Activated gamma-delta T cell treated with anti-CD3 and anti-CD28 coated beads, Interleukin-2, amount 50 U/mL, for 16 hours (primary cell): Measurements from ENCODE around the gene SLFN14.
A peak's percentile ranks its signal among the peaks of the same experiment; 100 is the strongest.
"Not testable (repeated sequence)": the region's sequence is repeated elsewhere in the genome, so short reads cannot be mapped to it uniquely, and the experiment has no call there.

Experiments
- DNase-seq: peaks from one replicate; pipeline ENCODE4 v3.0.0-alpha.2; 2020; ENCODE audit warnings: low read depth

Gene SLFN14

DNA sequence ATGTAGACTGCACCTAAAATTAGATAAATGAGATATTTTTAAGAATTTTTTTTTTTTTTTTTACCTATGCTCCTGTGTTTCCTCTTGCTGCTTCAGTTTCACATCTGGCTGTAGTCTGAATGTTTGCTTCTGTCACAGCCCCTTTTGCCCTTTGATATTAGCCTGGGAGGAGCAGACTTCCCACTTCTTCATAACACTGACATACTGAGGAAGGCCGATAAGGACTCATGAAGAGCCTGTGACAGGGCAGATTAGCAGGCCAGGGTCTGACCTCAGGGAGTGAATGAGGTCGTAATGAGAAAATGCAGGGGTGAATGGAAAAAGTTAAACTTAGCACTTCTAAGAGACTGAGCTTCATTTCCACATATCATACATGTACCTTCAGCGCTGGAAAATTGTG, at the start of gene SLFN14:
SLFN14 (minus strand) TSS at position 117 of the 400 bp plus-strand sequence. CDS start 2,757 bp downstream, outside the sequence.
- no peak for DNase-seq

DNA sequence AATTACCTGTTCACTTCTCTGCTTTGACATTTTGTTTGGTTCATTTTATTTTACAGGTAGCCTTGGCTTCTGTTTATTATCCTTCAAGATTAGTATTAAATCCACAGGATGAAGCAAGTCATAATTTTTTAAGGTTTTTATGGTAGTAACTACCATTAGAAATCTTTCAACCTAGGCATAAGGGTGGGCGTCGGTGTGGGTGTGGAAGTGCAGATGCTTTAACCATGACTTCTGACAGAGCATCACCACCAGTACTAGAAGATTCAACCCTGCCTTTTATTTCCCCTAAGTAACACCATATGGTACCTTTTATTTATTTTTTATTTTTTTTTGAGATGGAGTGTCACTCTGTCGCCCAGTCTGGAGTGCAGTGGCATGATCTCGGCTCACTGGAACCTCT, 49.2 kb upstream of the SLFN14 start:
- no peak for DNase-seq

DNA sequence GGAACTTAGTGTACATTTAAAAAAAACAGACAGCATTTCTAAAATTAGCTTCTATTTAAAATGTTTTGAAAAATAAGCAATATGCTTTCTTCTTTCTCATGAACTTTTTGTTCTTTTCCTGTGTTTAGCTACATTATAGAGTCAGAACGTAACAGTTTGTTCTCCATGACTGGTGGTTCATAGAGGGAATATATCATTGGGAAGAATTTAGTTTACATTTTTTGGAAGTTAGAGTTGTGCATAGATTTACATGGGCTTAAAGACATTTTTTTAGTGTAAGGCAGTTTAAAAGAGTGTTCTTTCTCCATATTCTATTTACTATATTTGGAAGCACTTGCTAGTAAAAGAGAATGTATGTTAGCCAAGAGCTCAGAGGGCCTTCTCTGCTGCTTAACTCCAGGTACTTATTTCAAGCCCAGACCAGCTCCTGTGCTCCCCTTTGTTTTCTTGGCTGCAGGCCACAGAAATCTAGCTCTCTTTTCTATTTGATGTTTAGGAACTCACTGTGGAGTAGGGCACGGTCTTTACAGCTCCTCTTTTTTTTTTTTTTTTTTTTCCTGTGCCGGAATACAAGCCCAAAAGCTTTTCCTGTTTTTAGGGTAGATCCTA, 46.7 kb upstream of the SLFN14 start:
- no peak for DNase-seq

DNA sequence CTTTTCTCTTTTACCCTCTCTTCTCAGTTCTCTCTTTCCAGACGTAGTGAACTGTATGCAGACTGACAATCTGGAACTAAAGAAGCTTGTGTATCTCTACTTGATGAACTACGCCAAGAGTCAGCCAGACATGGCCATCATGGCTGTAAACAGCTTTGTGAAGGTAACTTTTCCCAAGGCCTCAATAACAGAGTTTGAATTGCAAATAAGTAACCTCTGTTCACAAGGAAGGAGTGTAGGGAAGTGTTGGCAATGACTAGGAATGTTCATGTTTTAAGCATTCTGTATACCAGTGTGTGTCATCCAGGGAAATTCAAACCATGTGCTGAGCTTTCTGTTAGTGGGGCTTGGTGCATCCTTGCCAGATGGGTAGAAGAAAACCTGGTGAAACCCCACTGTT, 45.1 kb upstream of the SLFN14 start:
- no peak for DNase-seq

DNA sequence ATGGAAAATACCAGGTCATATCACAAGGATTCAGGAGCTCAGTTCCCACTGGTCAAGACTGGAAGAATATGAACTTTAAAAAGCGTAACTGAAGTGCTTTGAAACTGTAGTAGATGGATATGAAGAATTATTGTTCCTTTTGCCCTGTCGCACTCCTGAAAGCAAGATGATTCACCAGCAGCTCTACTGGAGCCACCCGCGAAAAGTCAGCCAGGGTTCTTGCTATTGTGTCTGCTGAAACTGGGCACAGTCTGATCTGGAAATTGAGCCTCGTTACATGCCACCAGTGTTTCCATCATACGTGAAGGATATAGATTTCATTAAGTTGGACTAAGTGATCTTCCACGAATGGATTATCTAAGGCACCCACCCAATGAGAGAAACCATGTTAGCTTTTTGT, 43.1 kb upstream of the SLFN14 start:
- DNase-seq: no peak

DNA sequence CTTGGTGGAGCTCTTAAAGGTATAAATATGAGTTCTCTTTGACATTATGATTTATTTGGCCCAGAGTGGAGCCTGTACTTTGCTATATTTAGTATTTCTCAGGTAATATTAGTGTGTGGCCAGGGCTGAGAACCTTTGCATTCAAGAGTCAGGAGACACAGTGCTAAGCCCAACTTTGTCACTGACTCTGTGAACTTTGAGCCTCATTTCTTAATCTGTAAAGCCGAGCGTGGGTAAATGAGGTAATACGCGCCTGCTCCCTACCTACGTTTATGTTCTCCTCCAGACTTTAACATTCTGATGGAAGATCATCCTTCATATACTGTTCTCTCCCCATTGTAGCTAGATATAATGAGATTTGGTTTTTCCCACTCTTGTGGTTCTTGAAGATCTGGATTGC, 37.0 kb upstream of the SLFN14 start:
- DNase-seq: no peak

DNA sequence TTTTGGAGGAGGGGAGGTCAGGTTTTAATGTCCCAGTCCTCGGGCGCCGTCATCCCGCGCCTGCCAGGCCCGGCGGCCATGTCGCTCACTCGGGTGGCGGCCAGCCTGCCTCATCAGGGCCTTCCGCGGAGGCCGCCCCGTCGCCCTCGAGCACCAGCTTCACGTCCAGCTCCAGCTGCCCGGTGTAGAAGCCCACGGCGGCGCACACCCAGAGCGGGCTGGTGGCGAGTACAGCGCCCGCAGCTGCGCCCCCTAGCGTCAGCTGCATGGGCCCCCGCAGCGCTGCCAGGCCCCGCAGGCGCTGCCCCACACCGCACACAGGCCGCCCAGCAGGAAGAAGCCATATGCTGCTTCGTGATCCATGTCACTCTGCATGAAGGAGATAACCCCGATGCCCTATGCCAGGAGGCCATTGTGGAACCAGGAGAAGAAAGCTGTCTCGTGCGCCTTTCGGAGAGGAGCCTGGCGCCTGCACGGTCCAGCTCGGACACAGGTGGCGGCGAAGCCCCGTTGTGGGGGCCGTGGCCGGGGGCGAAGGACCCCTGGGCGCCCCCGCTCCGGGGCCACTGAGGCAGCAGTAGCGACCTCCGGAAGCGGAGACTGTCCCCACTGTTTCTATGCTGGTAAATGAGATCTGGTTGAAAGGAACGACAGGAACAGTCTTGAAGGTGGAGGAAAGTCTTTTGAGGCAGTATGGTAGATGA, 36.1 kb upstream of the SLFN14 start:
- no peak for DNase-seq

DNA sequence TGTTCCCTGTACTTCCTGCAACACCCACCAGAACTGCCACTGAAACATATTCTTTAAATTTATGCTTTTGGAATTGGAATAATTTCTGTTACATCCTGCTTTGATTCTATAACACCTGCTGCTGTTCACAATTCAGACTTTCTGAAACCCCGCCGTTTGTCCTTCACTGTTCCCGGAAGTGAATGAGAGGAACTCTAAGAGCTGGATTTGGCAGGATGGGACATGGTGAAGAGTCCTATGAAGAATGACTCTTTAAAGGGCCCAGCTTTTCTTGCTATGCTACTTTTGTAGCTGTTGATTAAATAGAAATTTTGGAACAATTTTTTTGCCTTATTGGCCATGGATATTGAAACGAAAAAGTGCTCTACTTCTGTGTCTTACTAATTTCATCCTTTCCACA, 35.5 kb upstream of the SLFN14 start:
- no peak for DNase-seq

DNA sequence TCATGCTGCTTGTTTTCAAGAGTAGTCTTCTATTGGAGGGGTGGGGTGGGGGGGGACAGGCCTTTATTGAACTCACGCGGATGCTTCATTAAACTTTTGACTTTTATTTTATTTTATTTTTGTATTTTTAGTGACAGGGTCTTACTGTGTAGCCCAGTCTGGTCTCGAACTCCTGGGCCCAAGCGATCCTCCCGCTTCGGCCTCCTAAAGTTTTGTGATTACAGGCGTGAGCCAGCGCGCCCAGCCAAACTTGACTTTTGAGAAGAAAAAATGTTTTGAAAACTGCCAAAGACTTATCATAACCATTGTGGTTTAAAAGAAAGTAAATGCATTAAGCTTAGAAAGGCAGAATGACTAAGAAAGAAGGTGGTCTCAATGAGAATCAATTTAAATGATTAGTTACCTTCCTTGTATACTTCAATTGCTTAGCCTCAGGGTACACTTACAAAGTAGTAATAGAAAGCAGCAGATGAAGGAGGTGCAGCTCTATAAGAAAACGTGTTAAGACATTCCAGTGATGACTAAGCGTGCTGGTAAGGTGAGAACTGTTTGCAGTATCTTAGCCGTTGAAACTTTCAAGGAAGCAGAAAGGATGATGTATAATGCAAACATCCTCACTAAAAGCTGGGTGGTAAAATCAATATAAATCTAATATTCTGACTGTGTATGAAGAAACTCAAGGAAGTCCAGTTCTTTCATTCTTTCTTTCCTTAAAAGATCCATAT, 27.7 kb upstream of the SLFN14 start:
- DNase-seq: no peak

DNA sequence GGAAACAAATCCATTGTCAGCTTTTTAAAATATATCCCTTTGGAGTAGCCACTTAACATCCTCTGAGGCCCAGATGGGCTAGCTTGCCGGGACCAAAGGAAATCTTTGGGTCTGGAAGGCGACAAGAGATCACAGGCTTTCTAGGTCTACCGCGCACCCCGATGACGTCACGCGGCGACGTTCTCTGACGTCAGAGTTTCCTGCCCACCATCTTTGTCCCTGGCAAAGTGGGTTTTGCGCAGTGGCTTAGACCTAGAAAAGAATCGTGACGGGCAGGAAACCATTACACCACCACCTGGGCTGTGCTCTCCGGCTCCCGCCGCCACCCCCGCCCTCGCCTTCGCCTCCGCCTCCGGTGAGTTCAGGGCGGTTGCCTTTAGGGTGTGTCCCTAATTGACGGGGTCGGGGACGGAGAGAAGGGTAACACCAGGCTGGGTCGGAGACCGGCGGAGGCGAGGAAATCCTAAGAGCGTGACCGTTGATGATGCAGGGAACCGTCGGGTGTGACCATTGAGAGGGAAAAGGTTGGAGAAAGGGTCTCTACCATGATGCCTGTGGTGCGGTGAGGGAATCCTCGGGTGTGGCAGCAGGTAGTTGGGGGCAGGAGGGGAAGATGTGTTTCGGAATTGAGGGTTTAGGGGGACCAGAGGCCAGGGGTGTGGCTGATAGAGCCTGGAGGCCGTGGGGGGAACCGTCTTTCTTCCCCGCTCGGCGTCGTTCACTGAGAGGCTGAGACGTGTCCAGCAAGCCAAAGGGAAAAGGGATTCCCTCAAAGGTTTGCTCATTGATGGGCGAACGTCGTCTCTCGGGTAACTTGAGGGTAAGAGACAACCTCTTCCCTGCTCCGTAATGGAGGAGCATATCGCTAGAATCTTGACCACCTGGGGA, 26.7 kb upstream of the SLFN14 start, which contains the start of gene AP2B1:
AP2B1 (plus strand) TSS at position 249 of the 888 bp plus-strand sequence. CDS start 6,709 bp downstream, outside the sequence.
- DNase-seq: peak; percentile 95

DNA sequence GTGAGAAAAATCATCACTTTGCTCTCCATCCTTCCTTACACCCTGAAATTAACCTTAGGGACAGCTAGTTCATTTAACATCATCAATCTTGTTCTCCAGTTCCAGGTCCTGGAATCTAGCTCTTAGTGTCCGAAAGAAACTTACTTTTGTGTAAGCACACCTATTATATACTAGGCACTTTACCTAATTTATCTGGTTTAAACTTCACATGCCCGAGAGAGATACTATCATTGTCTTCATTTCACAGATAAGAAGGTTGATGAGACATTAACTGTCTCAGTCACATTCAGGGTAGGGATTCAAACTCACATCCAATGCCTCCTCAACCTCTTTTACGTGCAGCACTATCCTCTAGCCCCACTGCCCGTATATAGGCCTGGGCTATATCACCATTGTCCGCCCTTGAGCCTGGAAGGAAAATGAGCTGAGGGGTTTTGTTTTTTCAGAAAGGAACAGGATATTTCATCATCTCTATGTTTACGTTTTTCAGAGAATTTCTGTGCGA, 26.0 kb upstream of the SLFN14 start:
- no peak for DNase-seq

DNA sequence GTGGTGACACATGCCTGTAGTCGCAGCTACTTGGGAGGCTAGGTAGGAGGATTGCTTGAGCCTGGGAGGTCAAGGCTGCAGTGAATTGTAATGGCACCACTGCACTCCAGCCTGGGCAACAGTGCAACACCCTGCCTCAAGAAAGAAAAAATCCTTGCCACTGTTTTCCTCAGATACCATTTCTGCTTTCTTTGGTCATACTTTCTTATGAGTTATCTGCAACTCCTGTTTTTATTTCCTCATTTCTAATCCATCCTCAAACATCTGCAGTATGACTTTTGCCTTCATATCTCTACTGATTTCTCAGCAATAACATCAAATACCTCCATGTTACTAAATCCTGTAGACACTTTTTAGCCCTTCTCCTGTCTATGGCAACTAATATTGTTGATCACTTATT, 23.4 kb upstream of the SLFN14 start:
- DNase-seq: no peak

DNA sequence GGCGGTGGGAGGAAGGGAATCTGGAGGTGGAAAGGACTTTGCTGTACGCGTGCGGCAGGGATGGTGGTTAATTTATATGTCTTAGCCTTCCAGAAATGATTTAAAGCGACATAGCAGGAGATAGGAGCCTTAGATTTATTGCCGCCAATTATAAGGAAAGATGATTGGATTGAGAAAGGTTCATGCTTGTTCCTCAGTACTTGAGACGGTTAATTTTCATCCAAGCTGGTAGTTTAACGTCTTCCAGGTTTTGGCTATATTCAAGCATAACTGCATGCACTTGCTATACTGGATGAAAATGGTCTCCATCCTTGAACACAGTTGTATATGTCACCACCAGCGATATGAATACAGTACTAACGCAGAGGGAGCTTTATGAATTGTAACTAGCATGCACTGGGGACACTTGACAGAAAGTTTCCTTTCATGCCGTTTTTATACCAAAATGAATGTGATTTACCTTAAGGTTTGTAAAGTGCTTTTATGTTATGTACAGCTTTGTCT, 18.4 kb upstream of the SLFN14 start:
- no peak for DNase-seq

DNA sequence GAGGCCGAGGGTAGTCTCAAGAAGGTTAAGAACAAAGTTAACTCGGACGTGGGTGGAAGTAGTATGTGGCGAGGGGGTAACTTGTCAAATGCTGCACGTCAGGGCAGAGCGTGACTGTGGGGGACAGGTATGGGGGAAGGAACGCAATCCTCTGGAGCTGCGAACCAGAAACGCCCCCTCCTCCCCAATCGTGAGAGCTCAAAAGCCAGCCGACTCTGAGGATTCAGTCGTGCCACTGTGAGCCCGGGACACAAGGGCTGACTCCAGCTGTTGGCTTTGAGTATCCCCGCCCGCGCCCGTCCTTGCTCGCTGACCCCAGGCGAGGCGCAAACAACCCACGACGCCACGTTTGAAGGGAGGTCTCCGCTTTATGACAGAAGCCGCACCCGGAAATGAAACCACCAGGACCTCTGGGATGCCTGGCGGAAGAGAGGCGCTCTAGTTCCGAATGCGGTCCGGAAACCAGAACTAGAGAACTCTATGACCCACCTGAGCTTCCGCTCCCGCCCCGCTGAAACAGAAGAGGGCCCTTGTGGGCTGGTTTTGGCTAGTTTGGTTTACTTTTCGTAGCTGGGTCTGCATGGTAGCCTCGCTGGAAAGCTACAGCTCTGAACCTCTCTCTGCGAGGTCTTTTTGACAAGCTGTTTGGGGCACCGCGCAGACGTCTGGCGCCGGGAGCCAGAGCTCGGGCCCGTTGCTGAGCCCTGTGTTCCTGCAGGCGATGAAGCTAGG, 17.7 kb upstream of the SLFN14 start, which contains the start of gene PEX12:
PEX12 (minus strand) TSS at position 375 of the 732 bp plus-strand sequence. CDS start 550 bp downstream, outside the sequence.
- DNase-seq: peak; percentile 83

DNA sequence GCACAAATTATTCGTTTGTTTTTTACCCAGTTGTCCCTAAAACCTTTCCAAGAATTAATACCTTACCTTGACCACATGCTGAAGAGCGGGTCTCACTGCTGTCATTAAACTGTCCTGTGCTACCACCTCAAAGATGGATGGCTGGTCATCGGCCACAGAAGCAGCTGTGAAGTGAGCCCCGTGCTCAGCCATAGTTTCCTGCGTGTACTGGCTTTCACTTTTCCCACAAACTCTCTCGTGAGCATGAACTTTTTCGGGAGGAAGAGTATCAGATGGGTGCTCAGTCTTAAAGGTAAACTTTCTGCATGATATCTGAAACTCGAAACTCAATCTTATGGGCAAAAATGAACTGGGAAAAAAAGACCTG, 17.2 kb upstream of the SLFN14 start:
- DNase-seq: no peak

DNA sequence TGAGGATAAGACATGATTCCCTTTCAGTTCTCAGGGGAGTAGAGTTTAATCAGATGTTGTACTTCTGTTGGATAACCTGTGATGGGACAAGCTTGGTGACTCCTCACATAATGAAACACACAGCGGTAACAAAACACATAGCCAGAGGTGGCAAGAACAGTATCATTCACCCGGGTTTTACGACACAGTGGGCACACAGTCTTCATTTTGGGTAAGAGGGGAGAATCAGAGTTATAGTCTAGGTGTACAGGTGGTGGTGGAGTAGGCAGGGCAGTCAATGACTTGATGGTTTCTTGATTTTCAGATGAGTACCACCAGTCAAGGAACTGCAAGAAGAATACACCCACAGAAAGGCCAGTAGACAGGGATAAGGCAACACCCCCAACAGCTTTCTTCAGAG, 15.1 kb upstream of the SLFN14 start:
- no peak for DNase-seq

DNA sequence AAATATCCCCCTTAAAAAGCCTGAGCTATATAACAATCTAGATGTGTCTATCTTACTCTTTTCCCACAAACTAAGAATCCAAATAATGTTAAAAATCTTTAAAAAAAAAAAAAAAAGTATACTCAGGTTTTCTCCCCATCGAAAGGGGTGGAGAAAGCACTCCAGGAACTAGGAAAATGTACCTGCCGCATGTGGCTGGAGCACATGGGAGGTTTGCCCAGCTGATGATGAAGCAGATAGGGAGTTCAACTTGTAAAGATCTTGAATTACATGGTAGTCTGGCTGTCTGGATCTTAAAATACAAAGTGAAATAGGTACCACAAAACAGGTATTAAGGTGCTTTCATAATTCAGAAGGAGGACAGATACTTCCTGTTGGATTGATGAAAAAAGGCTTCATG, 8.8 kb upstream of the SLFN14 start:
- DNase-seq: no peak

DNA sequence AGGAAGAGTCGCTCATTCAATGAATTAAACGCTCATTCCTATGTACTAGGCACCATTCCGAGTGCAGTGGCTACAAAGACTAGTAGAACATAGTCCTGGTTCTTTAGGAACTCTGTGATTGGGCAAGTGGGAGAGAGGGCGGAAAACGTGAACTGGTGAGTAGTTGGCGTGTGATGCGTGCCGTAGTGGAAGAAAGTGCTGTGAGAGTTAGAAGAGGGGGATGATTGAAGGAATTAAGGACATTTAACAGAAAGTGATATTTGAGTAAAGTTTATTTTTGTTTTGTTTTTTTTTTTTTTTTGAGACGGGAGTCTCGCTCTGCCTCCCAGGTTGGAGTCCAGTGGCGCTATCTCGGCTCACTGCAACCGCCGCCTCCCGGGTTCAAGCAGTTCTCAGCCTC, 7.9 kb upstream of the SLFN14 start:
- no peak for DNase-seq

DNA sequence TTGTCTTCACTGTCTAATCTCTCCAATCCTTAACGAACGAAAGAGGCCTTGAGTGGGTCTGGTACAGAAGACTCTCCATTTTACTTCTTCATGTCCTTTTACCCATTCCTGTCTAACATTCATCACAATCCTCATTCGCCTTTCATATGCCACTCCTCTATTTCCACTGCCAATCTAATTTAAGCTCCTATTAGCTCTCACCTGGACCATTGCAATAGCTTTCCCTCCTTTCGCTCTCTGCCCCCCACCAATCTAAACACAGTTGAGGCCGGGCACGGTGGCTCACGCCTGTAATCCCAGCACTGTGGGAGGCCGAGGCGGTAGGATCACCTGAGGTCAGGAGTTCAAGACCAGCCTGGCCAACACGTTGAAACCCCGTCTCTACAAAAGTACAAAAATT, 6.3 kb upstream of the SLFN14 start:
- no peak for DNase-seq

DNA sequence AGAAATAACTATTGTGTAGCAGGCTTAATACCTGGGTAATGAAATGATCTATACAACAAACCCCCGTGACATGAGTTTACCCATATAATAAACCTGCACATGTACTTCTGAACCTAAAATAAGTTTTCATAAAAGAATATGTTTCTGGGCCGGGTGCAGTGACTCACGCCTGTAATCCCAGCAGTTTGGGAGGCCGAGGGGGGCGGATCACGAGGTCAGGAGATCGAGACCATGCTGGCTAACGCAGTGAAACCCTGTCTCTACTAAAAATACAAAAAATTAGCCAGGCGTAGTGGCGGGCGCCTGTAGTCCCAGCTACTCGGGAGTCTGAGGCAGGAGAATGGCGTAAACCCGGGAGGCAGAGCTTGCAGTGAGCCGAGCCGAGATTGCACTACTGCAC, 2.6 kb upstream of the SLFN14 start:
- DNase-seq: not testable (repeated sequence)
